GM12878 (cell line): ENCODE data around the gene MSH5. TPM values are rescaled to one million over a fixed set of nuclear protein-coding genes. Genes with fewer than 3 reads are reported as not detected.
A peak's percentile ranks its signal among the peaks of the same experiment; 100 is the strongest.

Experiments used
- BCL11A ChIP-seq: IDR thresholded peaks from 2 replicates; pipeline ENCODE4 v1.6.1; 2011; ENCODE audit warnings: low read depth, low read length
- CBFB ChIP-seq: IDR thresholded peaks from 2 replicates; pipeline ENCODE4 v1.6.1; 2016; ENCODE audit warnings: antibody characterized with exemption, low read depth
- CHD2 ChIP-seq: IDR thresholded peaks from 2 replicates; pipeline ENCODE4 v1.6.1; 2011; ENCODE audit warnings: low read depth, low read length, improper control_type of control experiment, borderline replicate concordance
- ELK1 ChIP-seq: IDR thresholded peaks from 2 replicates; pipeline ENCODE4 v1.6.1; 2012; ENCODE audit warnings: low read depth, low read length, improper control_type of control experiment
- GABPA ChIP-seq: IDR thresholded peaks from 2 replicates; pipeline ENCODE4 v1.6.1; 2014; ENCODE audit warnings: antibody characterized with exemption, low read depth, mild to moderate bottlenecking, inconsistent platforms
- HSF1 ChIP-seq: fragments of 150-350 bp; IDR thresholded peaks from 2 replicates; pipeline ENCODE4 v1.6.1; 2014; ENCODE audit warnings: mild to moderate bottlenecking, low read depth, low read length
- IKZF1 ChIP-seq: fragments of 450-650 bp; conservative IDR thresholded peaks from 2 replicates; pipeline ENCODE4 v1.6.1; 2017; ENCODE audit warnings: antibody characterized with exemption, mild to moderate bottlenecking
- IKZF2 ChIP-seq, 2 experiments: fragments of 450-650 bp; IDR thresholded peaks; 2 replicates each; pipeline ENCODE4 v1.6.1; 2017; ENCODE audit warnings: mild to moderate bottlenecking in 2 of 2, moderate library complexity in 2 of 2
- NBN ChIP-seq: fragments of 450-650 bp; IDR thresholded peaks from 2 replicates; pipeline ENCODE4 v1.6.1; 2016
- NFIC ChIP-seq: IDR thresholded peaks from 2 replicates; pipeline ENCODE4 v1.6.1; 2012; ENCODE audit warnings: low read depth, mild to moderate bottlenecking, inconsistent platforms, low read length, moderate library complexity
- PAX5 ChIP-seq: IDR thresholded peaks from 2 replicates; pipeline ENCODE4 v1.6.1; 2011; ENCODE audit warnings: low read depth, low read length, borderline replicate concordance
- PML ChIP-seq: IDR thresholded peaks from 2 replicates; pipeline ENCODE4 v1.6.1; 2012; ENCODE audit warnings: low read length, inconsistent platforms
- RB1 ChIP-seq: fragments of 450-650 bp; formaldehyde crosslinking; IDR thresholded peaks from 2 replicates; pipeline ENCODE4 v1.6.1; 2017; ENCODE audit warnings: mild to moderate bottlenecking, borderline replicate concordance
- RELB ChIP-seq: fragments of 450-650 bp; IDR thresholded peaks from 2 replicates; pipeline ENCODE4 v1.6.1; 2017; ENCODE audit warnings: low read depth, mild to moderate bottlenecking, moderate library complexity
- STAT1 ChIP-seq: fragments of 450-650 bp; conservative IDR thresholded peaks from 2 replicates; pipeline ENCODE4 v1.6.1; 2014; ENCODE audit warnings: antibody characterized with exemption, mild to moderate bottlenecking
- STAT3 ChIP-seq: IDR thresholded peaks from 2 replicates; pipeline ENCODE4 v1.6.1; 2011; ENCODE audit warnings: low read depth, low read length, improper control_type of control experiment
- ZBED1 ChIP-seq: IDR thresholded peaks from 2 replicates; pipeline ENCODE4 v1.6.1; 2016; ENCODE audit warnings: borderline replicate concordance
- ZNF592 ChIP-seq: fragments of 450-650 bp; IDR thresholded peaks from 2 replicates; pipeline ENCODE4 v1.6.1; 2017; ENCODE audit warnings: mild to moderate bottlenecking, moderate library complexity
- ZNF622 ChIP-seq: fragments of 450-650 bp; IDR thresholded peaks from 2 replicates; pipeline ENCODE4 v1.6.1; 2017; ENCODE audit warnings: mild to moderate bottlenecking, inconsistent platforms
- ZZZ3 ChIP-seq: IDR thresholded peaks from 2 replicates; pipeline ENCODE4 v1.6.1; 2011; ENCODE audit warnings: low read depth; ENCODE audit not compliant: control insufficient read depth, insufficient read length
- polyA plus RNA-seq, 11 experiments: library from polyadenylated mRNA; depleted of rRNA in 4 of 11; unstranded in 6 of 11; stranded (reverse) in 5 of 11; fragments of >200 nt; fragmentation: Nextera tagmentation in 4 of 11; fragmentation: Illumina TruSeq in 1 of 11; extraction: Ambion mirVana in 4 of 11; extraction: Trizol in 1 of 11; gene quantifications; 1 replicate in 1 of 11; 2 replicates in 10 of 11; pipeline versions ENCODE4 v1.2.1 to v1.2.3, GENCODE V29; 2011 to 2016; ENCODE audit warnings: inconsistent platforms in 2 of 11, missing spikeins in 2 of 11, low read depth in 1 of 11
- total RNA-seq, 4 experiments: library from RNA; depleted of rRNA in 3 of 4; stranded (reverse); fragments of >200 nt in 3 of 4; fragmentation: Illumina TruSeq in 1 of 4; extraction: Trizol in 1 of 4; gene quantifications; 2 replicates each; pipeline versions ENCODE4 v1.2.1 to v1.2.3, GENCODE V29; 2013 to 2021

Gene MSH5
- total and polyA plus RNA-seq, 10 of the 15 experiments (the other 5 are each of a cell fraction or from before 2014, with no cell fraction given), result 9.1 to 52.7 (median 30.0) TPM

- TF ChIP-seq ELK1, result no peak
- TF ChIP-seq RELB, result peak; percentile 82
- TF ChIP-seq ZNF622, result no peak
- no peak for TF ChIP-seq GABPA
- no peak for TF ChIP-seq STAT3
- peak; percentile 73 for TF ChIP-seq CBFB
- peak; percentile 79; the same call in 1 of the 2 replicates for TF ChIP-seq ZBED1
- TF ChIP-seq CHD2, result peak; percentile 37; the same call in 1 of the 2 replicates
- peak; percentile 97 to 98 for TF ChIP-seq IKZF2 (IDR thresholded peaks at IDR 0.05)
- no peak for TF ChIP-seq STAT1
- TF ChIP-seq BCL11A, result peak; percentile 66; the same call in 1 of the 2 replicates
- no peak for TF ChIP-seq PML
- 0 out of 2 replicates have a peak, but pooled peaks have one; percentile 32 for TF ChIP-seq PAX5
- no peak for TF ChIP-seq RB1
- no peak for TF ChIP-seq ZZZ3
- no peak for TF ChIP-seq NFIC
- TF ChIP-seq ZNF592, result no peak
- peak; percentile 98 for TF ChIP-seq IKZF1
- TF ChIP-seq HSF1, result no peak
- no peak for TF ChIP-seq NBN
Measured at GRCh38 chr6:31737991-31738979, 1.5 kb upstream of the MSH5 start (continued).
